ENCODE data around the gene ZFAND3.

DNA sequence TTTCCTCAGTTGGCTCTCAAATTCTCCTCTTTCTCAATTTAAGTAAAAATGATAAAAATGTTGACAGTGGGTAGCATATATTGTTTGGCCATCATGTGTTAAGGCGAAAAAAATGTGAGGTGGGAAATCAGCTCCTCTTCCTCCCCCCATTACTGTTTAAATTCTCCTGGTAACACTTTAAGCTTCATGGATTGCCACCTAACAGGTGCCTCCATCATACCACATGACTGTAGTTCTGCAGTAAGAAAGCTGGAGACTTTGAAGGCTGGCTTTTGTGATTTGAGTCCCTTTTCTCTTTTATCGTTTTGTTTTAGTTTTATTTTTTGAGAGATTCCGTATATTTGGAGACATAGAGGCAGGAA, 1.2 kb downstream of the ZFAND3 start:
- TF ChIP-seq, protein P1, sequence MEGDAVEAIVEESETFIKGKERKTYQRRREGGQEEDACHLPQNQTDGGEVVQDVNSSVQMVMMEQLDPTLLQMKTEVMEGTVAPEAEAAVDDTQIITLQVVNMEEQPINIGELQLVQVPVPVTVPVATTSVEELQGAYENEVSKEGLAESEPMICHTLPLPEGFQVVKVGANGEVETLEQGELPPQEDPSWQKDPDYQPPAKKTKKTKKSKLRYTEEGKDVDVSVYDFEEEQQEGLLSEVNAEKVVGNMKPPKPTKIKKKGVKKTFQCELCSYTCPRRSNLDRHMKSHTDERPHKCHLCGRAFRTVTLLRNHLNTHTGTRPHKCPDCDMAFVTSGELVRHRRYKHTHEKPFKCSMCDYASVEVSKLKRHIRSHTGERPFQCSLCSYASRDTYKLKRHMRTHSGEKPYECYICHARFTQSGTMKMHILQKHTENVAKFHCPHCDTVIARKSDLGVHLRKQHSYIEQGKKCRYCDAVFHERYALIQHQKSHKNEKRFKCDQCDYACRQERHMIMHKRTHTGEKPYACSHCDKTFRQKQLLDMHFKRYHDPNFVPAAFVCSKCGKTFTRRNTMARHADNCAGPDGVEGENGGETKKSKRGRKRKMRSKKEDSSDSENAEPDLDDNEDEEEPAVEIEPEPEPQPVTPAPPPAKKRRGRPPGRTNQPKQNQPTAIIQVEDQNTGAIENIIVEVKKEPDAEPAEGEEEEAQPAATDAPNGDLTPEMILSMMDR (IDR thresholded peaks at IDR 0.05) = no peak
- no peak for TF ChIP-seq POLR2A (IDR thresholded peaks at IDR 0.05)

Data from adrenal gland (tissue), 5 donors.